Caki2 (cell line): Measurements from ENCODE around the gene SEC61A2. TPM values are rescaled to one million over a fixed set of nuclear protein-coding genes. Genes with fewer than 3 reads are reported as not detected.

ENCODE experiments used
- DNase-seq: peaks from one replicate; pipeline ENCODE4 v3.0.0-alpha.2; 2015; ENCODE audit warnings: low read depth
- in situ Hi-C: cut with HindIII; loops from 2 replicates; pipeline ENCODE4 v1.10.0; 2016; ENCODE audit warnings: low sequenced_read_pairs, low pct_unique_long_range_greater_than_20kb, mixed read lengths
- total RNA-seq: library from RNA; depleted of rRNA; stranded (reverse); fragments of >200 nt; shearing (Covaris generic); gene quantifications from 2 replicates; pipeline ENCODE4 v1.2.3, GENCODE V29; 2014; ENCODE audit warnings: low replicate concordance

SEC61A2 gene
- total RNA-seq, 1 experiment from 2014 or later = 13.6 TPM

- no peak for DNase-seq
- in situ Hi-C loops = no loop called here
Measured at GRCh38 chr10:12191715-12192114, 62.2 kb downstream of the SEC61A2 start.

- peak; percentile 70 for DNase-seq
- in situ Hi-C loops = no loop called here
Measured at GRCh38 chr10:12193193-12193592, 63.7 kb downstream of the SEC61A2 start.

GRCh38 chr10:12194752-12195271 is 65.3 kb downstream of the SEC61A2 start:
- DNase-seq = peak; percentile 45
- in situ Hi-C loops = no loop called here

GRCh38 chr10:12195281-12195602 is 65.8 kb downstream of the SEC61A2 start:
- DNase-seq = no peak
- in situ Hi-C loops = no loop called here

GRCh38 chr10:12195603-12196506 is 66.4 kb downstream of the SEC61A2 start, which contains the start of the genes CDC123 and NUDT5:
Gene CDC123 (plus strand): TSS chr10:12196188. CDS start chr10:12196246, 58 bp downstream.
Gene NUDT5 (minus strand): TSS chr10:12195891. CDS start chr10:12186291, 9,600 bp downstream.
- peak; percentile 96 for DNase-seq
- in situ Hi-C loops = no loop called here

- in situ Hi-C loops = no loop called here
- no peak for DNase-seq
Measured at GRCh38 chr10:12196531-12197211, 67.2 kb downstream of the SEC61A2 start.

- in situ Hi-C loops = no loop called here
- no peak for DNase-seq
Measured at GRCh38 chr10:12198156-12198555, 68.7 kb downstream of the SEC61A2 start.

- no peak for DNase-seq
- in situ Hi-C loops = no loop called here
Measured at GRCh38 chr10:12200850-12201249, 71.4 kb downstream of the SEC61A2 start.

GRCh38 chr10:12201543-12201942 is 72.1 kb downstream of the SEC61A2 start:
- DNase-seq = no peak

GRCh38 chr10:12202226-12202625 is 72.7 kb downstream of the SEC61A2 start:
- DNase-seq = no peak

More at GRCh38 chr10:12201543-12201942, 72.1 kb downstream of the SEC61A2 start:
- in situ Hi-C loops = no loop called here

GRCh38 chr10:12205082-12205481 is 75.6 kb downstream of the SEC61A2 start:
- no peak for DNase-seq
- in situ Hi-C loops = no loop called here

More at GRCh38 chr10:12202226-12202625, 72.7 kb downstream of the SEC61A2 start:
- in situ Hi-C loops = no loop called here

- in situ Hi-C loops = no loop called here
- no peak for DNase-seq
Measured at GRCh38 chr10:12207114-12207513, 77.6 kb downstream of the SEC61A2 start.

GRCh38 chr10:12208460-12208859 is 79.0 kb downstream of the SEC61A2 start:
- in situ Hi-C loops = no loop called here
- DNase-seq = no peak

- in situ Hi-C loops = no loop called here
- no peak for DNase-seq
Measured at GRCh38 chr10:12212454-12212853, 83.0 kb downstream of the SEC61A2 start.

GRCh38 chr10:12213621-12214020 is 84.1 kb downstream of the SEC61A2 start:
- in situ Hi-C loops = no loop called here
- DNase-seq = no peak

GRCh38 chr10:12214093-12214492 is 84.6 kb downstream of the SEC61A2 start:
- DNase-seq = no peak
- in situ Hi-C loops = no loop called here

- in situ Hi-C loops = no loop called here
- peak; percentile 62 for DNase-seq
Measured at GRCh38 chr10:12214763-12215218, 85.3 kb downstream of the SEC61A2 start.
